H1 (cell line): ENCODE data around the gene DNMT1. TPM values are rescaled to one million over a fixed set of nuclear protein-coding genes. Genes with fewer than 3 reads are reported as not detected.

ENCODE experiments used
- ATF3 ChIP-seq: IDR thresholded peaks from 2 replicates; pipeline ENCODE4 v1.6.1; 2011; ENCODE audit warnings: low read depth, mild to moderate bottlenecking, low read length; ENCODE audit not compliant: insufficient read depth
- CBX8 ChIP-seq: fragments of 300-800, 300-1000 bp; sonication (generic); IDR thresholded peaks from 2 replicates; pipeline ENCODE4 v1.7.1; 2016; ENCODE audit warnings: low read depth, low read length, borderline replicate concordance
- RAD21 ChIP-seq, 2 experiments: IDR thresholded peaks in 1 of 2; conservative IDR thresholded peaks in 1 of 2; 2 replicates each; pipeline ENCODE4 v1.6.1; 2011; ENCODE audit warnings: low read depth in 2 of 2, low read length in 2 of 2, improper control_type of control experiment in 1 of 2, inconsistent platforms in 1 of 2, mild to moderate bottlenecking in 1 of 2, moderate library complexity in 1 of 2
- RFX5 ChIP-seq: IDR thresholded peaks from 2 replicates; pipeline ENCODE4 v1.6.1; 2011; ENCODE audit warnings: low read depth, low read length, improper control_type of control experiment, borderline replicate concordance
- SIX5 ChIP-seq: IDR thresholded peaks from 2 replicates; pipeline ENCODE4 v1.6.1; 2011; ENCODE audit warnings: mild to moderate bottlenecking, low read depth, low read length
- polyA plus RNA-seq, 7 experiments: library from polyadenylated mRNA; depleted of rRNA in 3 of 7; stranded (reverse) in 5 of 7; unstranded in 2 of 7; fragments of >200 nt in 5 of 7; fragments of 200-250 nt in 2 of 7; gene quantifications; 1 replicate in 5 of 7; 2 replicates in 1 of 7; 4 replicates in 1 of 7; pipeline versions ENCODE4 v1.2.1 to v1.2.3, GENCODE V29; 2011 to 2013; ENCODE audit warnings: missing spikeins in 2 of 7, mixed read lengths in 2 of 7
- total RNA-seq: library from RNA; stranded (reverse); fragmentation: NEBNext Ultra II Directional; extraction: Animal tissue kit (Norgen Biotek cat#: 25700); gene quantifications from 2 replicates; pipeline ENCODE4 v1.2.1, GENCODE V29; 2021

Gene DNMT1
- total and polyA plus RNA-seq, 2 of the 8 experiments (the other 6 are each of a cell fraction or from before 2014, with no cell fraction given): 101 to 210 TPM

- TF ChIP-seq ATF3: no peak
- no peak for TF ChIP-seq RFX5
- TF ChIP-seq SIX5: no peak
- TF ChIP-seq RAD21 (IDR thresholded peaks at IDR 0.05 in 1 of 2, conservative IDR thresholded peaks at IDR 0.05 in 1 of 2; ENCODE audit: low read depth in 2 of 2, low read length in 2 of 2): no peak
- no peak for TF ChIP-seq CBX8
- TF ChIP-seq, all 59 proteins: peak for 0
Observed at GRCh38 chr19:10141479-10141878, 53.3 kb downstream of the DNMT1 start (continued).
